ENCODE data around the gene PPP6C. TPM values are rescaled to one million over a fixed set of nuclear protein-coding genes. Genes with fewer than 3 reads are reported as not detected.
A peak's percentile ranks its signal among the peaks of the same experiment; 100 is the strongest.
"Not testable (repeated sequence)": the region's sequence is repeated elsewhere in the genome, so short reads cannot be mapped to it uniquely, and the experiment has no call there.

The PPP6C gene
- total RNA-seq, 1 donor from 2014 or later, result 26.4 TPM

DNA sequence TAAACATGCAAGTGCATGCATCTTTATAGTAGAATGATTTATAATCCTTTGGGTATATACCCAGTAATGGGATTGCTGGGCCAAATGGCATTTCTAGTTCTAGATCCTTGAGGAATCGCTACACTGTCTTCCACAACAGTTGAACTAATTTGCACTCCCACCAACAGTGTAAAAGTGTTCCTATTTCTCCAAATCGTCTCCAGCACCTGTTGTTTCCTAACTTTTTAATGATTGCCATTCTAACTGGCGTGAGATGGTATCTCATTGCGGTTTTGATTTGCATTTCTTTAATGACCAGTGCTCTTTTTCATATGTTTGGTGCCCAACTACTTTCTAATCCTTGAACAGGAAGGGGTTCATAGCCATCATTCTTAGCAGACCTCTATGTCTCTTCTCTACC, 7.8 kb downstream of the PPP6C start:
- not testable (repeated sequence) for DNase-seq (ENCODE audit: low read depth)

DNA sequence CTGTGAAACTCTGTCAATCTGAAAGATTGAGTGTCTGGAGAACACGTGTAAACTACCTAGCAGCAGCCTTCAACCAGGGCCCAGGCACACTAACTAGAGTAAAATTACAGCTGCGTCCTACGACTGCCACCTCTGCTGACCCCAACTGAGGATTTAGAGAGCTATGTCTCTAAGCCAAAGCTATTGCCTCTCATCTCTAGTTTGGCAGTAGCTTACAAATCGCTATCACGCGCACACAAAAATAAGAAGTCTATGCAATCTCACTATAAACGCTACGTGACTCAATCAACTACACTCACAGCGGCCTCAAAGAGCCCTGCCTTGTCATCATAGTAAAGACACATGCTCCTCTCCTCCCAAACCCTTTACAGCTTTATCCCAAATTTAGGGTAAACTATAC, 8.7 kb downstream of the PPP6C start:
- DNase-seq (ENCODE audit: low read depth), result no peak

DNA sequence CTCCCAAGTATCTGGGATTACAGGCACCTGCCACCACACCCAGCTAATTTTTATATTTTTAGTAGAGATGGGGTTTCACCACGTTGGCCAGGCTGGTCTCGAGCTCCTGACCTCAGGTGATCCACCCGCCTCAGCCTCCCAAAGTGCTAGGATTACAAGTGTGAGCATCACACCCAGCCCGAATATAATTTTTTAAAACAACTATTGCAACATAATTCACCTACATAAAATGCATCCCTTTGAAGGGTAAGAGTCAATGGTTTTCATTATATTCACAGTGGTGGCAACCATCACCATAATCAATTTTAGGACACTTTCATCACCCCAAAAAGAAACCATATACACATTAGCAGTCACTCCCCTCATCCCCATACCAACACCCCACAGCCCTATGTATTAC, 9.8 kb downstream of the PPP6C start:
- not testable (repeated sequence) for DNase-seq (ENCODE audit: low read depth)

DNA sequence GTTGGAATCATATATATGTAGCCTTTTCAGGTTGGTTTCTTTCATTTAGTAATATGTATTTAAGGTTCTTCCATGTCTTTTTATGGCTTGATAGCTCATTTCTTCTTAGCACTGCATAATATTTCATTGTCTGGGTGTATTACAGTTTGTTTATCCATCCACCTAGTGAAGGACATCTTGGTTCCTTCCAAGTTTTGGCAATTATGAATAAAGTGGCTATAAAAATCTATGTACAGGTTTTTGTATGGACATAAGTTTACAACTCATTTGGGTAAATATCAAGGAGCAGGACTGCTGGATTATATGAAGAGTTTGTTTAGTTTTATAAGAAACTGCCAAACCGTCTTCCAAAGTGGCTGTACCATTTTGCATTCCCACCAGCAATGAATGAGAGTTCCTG, 11.7 kb downstream of the PPP6C start:
- DNase-seq (ENCODE audit: low read depth), result no peak

DNA sequence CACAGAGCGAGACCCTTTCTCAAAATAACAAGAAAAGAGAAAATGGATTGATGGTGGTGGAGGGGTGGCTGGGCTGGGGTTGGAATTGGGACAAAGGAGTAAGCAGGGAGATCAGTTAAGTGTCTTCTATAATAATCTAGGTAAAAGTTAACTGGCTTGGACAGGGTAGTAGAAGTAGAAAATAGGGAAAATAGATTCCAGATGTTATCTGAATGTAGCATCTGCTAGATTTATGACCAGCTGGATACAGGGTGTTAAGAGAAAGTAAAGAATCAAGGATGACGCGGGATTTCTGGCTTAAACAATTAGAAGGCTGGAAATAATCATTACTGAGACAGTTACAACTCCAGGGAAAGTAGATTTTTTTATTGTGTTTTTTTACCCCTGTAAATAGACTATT, 13.0 kb downstream of the PPP6C start:
- DNase-seq (ENCODE audit: low read depth), result no peak

DNA sequence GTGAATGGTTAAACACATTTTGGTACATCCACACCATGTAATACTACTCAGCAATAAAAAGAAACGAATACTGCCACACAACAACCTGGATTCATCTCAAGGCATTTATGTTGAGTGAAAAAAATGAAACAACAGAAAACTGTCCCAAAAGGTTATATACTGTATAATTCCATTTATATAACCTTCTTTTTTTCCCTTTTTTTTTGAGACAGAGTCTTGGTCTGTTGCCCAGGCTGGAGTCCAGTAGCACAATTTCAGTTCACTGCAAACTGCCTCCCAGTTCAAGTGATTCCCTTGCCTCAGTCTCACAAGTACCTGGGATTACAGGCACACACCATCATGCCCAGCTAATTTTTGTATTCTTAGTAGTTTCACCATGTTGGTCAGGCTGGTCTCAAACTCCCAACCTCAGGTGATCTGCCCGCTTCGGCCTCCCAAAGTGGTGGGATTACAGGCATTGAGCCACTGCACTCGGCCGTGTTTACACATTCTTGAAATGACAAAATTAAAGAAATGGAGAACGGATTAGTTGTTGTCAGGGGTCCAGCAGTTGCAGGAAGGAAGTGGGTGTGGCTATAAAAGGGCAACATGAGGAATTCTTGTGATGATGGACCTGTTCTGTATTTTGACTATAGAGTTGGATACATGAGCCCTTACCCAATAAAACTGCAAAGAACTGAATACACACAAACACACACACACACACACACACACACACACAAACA, 17.4 kb downstream of the PPP6C start:
- no peak for DNase-seq (ENCODE audit: low read depth)

DNA sequence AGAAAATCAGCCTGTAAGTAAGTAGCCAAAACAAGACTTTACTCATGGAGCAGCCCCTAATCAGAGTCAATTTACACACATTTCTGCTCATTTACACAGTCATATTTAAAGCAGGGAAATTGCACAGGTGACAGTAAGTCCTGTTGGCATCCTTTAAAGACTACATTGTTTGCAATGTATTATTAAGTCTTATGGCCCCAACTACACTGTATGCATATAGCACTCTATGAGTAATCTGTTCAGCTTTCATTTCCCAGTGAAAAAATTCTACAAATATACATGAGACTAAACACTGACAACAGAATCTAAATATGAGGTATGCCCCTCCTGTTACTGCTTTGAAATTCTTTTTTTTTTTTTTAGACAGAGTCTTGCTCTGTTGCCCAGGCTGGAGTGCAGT, 19.7 kb downstream of the PPP6C start:
- no peak for DNase-seq (ENCODE audit: low read depth)

DNA sequence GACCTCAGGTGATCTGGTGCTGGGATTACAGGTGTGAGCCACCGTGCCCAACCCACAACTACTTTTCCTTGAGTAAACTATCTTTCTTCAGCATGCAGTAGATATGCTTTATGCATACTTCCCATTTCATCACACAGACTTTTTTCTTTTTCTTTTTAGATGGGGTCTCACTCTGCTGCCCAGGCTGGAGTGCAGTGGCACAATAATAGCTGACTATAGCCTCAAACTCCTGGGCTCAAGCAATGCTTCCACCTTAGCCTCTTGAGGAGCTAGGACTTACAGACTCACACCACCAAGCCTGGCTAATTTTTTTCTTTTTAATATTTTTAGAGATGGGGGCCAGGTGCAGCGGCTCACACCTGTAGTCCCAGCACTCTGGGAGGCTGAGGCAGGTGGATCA, 22.8 kb downstream of the PPP6C start:
- DNase-seq (ENCODE audit: low read depth), result no peak

DNA sequence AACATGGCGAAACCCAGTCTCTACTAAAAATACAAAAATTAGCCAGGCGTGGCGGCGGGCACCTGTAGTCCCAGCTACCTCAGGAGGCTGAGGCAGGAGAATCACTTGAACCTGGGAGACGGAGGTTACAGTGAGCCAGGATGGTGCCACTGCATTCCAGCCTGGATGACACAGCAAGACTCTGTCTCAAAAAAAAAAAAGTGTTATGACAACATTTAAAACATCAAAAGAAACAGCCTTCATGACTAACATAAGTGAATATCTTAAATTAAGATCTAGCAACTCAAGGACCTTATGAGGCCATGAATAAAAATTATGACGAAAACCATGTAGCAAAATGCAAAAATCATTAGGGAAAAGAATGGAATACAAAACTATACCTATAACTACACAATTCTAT, 26.7 kb downstream of the PPP6C start:
- not testable (repeated sequence) for DNase-seq (ENCODE audit: low read depth)

DNA sequence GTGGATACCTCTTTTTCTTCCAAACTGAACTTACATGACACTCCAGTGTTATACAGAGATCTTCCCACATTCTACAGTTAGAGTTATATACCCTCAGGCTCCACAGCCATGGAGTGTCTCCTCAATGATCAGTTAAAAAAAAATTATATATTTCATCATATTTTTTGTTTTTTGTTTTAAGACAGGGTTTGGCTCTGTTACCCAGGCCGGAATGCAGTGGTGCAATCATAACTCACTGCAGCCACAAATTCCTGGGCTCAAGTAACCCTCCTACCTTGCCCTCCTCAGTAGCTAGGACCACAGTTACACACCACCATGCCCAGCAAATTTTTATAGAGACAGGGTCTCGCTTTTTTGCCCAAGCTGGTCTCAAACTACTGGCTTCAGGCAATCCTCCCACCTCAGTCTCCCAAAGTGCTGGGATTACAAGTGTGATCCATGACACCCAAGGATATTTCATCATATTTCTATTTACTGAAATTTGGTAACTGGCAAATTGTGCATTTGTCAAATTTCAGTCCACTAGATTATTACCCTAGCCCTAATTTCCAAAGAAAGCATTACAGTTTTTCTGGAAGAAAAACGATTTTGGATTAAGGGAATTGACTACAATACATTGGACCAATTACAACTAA, 28.2 kb downstream of the PPP6C start:
- peak; percentile 29 for DNase-seq (ENCODE audit: low read depth)

DNA sequence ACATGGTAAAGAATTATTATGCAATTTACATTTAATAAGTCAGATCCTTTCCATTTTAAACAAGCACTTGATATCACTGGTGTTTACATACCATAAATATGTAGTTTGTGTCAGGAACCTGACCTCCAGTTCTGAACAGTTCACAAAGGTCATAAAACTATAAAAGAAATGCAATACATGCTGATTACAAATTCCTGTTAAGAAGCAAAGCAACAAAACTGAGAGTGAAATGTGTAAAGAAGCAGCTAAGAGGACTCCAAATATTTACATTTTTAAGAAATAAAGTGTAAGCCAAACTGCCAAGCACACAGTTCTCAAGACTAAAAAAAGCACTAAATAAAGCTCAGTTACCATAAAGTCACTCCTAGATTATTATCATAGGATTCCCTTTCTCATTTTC, 28.9 kb downstream of the PPP6C start:
- DNase-seq (ENCODE audit: low read depth), result no peak

DNA sequence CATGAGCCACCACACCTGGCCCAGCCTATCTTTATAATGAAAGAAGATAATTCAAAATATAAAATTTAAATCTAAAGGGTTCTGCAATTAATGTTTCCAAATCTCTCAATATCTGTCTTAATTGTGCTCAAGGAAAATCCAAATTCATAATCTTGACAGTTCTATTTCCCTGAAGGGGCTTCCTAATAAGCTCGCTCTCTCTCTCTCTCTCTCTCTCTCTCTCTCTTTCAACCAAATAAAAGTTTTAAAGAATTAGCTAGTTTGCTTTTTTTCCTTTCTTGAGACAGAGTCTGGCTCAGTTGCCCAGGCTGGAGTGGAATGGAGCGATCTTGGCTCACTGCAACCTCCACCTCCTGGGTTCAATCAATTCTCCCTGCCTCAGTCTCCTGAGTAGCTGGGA, 33.1 kb downstream of the PPP6C start:
- DNase-seq (ENCODE audit: low read depth), result no peak

DNA sequence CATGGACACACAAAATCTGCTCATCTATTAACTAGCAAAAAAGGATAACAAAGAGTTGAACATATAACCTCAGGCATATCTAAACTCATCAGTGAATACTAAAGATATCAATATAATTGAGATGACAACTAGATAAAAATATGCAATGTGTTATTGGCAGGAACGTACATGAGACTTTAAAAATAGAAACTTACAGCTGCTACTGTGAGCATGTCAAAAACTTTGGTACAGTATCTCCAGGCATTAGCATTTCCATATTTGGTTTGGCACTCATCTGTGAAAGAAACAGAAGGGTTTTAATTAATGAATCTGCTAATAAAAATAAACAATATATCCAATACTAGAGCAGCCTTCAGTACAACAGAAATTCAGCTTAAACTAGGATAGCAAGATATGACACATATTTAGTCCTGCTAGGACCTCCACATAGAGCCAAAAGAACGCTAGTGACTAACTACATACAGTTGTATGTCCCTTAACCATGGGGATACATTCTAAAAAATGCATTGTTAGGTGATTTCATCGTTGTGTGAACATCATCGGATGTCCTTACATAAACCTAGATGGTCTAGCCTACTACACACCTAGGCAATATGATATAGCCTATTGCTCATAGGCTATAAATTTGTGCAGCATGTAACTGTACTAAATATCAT, 35.8 kb downstream of the PPP6C start:
- DNase-seq (ENCODE audit: low read depth), result no peak

DNA sequence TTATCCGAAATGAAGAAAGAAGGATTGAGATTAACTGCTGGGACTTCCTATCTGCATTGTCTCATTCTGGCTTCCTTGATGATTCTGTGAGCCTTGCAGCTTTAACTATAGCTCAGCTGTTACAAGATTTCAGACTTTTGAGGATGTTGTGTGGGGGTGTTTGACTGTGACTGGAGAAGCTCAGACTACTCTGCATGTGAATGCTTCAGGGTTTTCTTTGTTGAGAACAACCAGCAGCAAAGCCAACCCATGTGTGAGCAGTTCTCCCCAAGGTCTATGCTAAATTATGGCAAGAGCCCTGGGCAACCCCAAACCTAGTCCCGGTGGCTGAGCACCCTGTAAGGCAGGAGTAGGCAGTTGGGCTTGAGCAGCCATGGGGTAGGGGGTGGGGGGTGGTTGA, 37.9 kb downstream of the PPP6C start:
- no peak for DNase-seq (ENCODE audit: low read depth)

DNA sequence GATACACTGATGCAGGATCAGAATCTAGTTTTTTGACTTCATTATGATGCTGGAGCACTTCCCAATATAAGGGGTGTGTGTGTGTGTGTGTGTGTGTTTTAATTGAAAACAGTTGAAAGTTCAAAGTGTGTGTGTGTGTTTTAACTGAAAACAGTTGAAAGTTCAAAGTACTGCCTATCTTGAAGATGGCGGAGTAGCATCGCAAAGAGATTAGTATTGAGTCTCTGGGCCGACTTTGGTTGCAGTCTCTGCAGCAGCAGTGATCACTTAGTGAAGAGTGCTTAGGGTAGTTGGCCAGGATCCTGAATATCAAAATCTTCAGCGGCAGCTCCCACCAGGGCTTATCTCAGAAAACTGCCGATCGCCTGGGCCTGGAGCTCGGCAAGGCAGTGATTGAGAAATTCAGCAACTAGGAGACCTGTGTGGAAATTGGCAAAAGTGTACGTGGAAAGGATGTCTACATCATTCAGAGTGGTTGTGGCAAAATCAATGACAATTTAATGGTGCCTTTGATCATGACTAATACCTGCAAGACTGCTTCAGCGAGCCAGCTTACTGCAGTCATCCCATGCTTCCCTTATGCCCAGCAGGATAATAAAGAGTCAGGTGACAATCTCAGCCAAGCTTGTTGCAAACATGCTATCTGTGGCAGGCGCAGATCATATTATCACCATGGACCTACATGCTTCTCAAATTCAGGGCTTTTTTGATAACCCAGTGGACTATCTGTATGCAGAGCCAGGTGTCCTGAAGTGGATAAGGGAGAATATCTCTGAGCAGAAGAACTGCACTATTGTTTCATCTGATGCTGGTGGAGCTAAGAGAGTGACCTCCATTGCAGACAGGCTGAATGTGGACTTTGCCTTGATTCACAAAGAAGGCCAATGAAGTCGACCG, 39.0 kb downstream of the PPP6C start:
- DNase-seq (ENCODE audit: low read depth), result no peak

DNA sequence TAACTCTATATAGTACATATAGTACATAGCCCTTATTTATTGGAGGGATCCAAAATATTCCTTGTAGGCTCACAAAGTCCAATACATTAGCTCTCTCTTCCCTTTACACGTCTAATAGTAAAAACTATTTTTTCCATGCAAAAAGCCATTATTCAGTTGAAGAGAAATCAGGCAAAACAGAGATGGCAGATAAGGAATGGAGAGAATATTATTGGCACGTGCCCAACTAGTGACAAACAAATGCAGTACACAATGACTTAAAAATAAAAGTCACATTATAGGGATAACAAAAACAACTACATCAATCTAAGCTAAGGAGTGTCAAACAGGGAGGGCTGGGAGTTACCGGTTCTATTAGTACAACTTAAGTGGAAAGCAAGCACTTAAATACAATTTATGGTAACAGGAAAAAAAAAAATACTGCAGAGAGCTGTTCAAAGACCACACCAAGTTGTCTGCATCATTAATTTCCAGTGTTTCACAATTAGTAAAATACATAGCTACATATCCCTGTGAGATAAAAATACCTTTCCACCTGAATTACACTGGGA, 42.1 kb downstream of the PPP6C start:
- peak; percentile 27 for DNase-seq (ENCODE audit: low read depth)

DNA sequence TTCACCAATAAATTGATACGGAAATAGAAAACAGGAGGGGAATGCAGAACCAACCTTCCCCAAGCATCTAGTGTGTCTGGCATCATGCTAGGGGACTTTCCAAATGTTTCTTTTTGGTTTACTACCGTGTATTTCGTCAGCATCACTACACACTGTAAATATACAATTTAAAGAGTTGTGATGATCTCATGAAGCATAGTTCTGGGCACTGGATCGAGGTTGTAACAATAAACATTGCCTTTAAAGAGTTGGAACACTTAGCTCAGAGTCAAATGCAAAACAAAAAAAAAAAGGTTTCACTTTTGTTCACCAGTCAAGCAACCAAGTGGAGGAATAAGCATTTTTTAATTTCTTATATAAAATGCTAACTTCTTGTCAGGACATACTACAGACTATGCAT, 43.4 kb downstream of the PPP6C start:
- DNase-seq (ENCODE audit: low read depth), result no peak

DNA sequence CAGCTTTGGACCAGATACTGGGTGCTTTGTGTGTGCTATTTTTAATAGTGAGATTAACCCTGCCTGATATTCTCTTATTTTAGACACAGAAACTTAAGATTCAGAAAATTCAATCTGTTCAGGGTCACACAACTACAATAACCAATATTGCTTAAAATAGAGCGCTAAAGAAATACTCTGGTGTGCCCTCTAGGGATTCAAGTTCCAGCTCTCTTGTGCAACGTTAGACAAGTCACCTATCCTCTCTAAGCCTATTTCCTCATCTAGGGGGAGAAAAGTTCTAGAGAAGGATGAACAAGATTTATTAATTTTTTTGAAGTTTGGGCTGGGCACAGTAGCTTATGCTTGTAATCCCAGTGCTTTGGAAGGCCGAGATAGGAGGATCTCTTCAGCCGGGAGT, 44.2 kb downstream of the PPP6C start:
- DNase-seq (ENCODE audit: low read depth), result no peak

DNA sequence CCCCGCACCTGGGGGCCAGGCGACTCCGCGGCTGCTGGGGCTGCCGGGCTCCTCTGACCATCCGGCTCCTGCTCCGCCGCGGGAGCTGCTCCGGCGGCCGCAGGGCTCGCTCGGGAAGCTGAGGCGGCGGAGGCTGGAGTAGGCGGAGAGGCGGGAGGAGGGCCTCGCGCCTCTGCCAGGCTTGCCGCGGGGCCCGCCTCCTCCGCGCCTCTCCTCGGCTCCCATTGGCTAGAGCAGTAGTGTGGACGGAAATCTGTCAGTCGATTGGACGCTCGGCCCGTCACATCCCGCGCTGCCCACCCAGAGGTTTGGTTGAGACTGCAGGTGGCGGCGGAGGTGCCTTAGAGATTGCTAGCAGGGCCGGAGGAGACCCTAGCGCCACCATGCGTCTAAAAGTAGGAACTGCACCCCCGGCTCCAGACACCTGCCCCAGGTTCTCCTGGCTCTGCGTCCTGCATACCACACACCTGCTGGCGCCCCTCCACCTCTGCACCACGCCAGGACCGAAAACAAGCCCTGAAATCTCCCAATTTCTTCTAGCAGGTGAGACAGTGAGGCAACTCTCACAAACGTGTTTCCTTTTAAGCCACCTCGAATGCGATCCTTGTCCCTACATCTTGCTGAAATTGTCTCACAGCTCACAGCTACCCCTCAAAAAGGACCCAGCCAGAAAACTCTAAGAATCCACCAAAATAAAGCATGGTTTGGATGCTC, 46.1 kb downstream of the PPP6C start, which contains the start of gene SCAI:
Gene SCAI (minus strand): TSS at position 152 of the 714 bp plus-strand sequence. CDS start 91 bp downstream, at position 61.
- peak; percentile 94 for DNase-seq (ENCODE audit: low read depth)

DNA sequence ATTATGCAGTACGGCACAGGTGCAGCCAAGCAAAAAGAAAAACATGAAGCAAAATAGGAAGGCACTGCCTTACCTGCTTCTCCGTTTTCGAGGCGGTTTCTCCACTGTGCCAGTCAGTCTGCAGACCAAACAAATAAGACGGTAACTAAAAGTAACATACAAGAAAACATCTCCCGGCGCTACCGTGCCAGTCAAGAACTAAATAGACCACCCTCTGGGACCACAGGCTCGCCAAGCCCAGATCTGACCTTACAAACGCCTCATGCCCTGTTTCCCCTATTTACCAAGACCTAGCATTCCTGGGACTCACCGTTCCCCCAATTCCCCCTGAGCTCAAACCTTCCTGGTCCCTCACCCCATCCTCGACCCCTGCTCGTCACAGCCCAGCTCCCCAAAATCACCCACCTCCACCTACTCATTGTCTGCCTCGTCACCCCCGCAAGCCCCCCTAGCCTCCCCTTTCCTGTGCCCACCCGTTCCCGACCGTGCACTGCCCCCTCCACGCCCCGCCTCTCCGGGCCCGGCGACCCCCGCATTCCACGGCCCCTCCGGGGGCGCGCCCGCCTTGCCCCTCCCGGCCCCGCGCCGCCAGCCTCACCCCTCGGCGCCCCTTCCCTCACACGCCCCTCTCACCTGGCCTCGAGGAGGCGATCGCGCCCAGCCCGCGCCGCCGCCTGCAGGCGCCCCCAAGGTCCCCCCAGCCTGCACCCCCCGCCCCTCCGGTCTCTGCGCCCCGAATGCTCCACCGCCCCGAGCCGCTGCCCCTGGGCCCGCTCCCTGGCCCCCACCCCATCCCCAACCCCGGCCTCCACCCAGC, 46.8 kb downstream of the PPP6C start:
- DNase-seq (ENCODE audit: low read depth), result no peak
